ENCODE data around the gene FCHSD1. TPM values are rescaled to one million over a fixed set of nuclear protein-coding genes. Genes with fewer than 3 reads are reported as not detected.

Gene FCHSD1
- total RNA-seq, 1 experiment from 2014 or later = 23.1 TPM

GRCh38 chr5:141608046-141608445 is 43.2 kb downstream of the FCHSD1 start:
- Histone ChIP-seq H3K9ac (ENCODE audit: extremely low read depth, insufficient read length, low read length) (no peak overlapping the region), H4K8ac (replicated peaks; ENCODE audit: insufficient read length, low read depth, low read length) (no peak overlapping the region), H3K27ac (ENCODE audit: insufficient read length, low read depth, low read length) (no peak overlapping the region), H3K18ac (ENCODE audit: insufficient read length, low read depth, low read length) (no peak overlapping the region), H4K5ac (ENCODE audit: insufficient read length, low read depth, low read length) (no peak overlapping the region), H2AK5ac (ENCODE audit: insufficient read length, low read length) (no peak overlapping the region), H3K79me2 (ENCODE audit: insufficient read depth, low read length) (peaks cover 15% of the 10 kb centered on the region; the same call in 1 of the 2 replicates), H4K20me1 (ENCODE audit: control insufficient read depth, insufficient read depth, insufficient read length) (no peaks in the 10 kb centered on the region), H3K9me3 (ENCODE audit: control insufficient read depth, low read depth, low read length) (no peaks in the 10 kb centered on the region), H2AFZ (ENCODE audit: low read length) (no peak overlapping the region), H2BK5ac (ENCODE audit: insufficient read length, low read length) (no peak overlapping the region), H3K4me1 (ENCODE audit: insufficient read depth, low read length) (peaks cover 2% of the 10 kb centered on the region; the same call in 1 of the 2 replicates), H3K14ac (ENCODE audit: insufficient read depth, low read length) (no peak overlapping the region), H3K4me2 (ENCODE audit: insufficient read depth, insufficient read length, low read length) (no peak overlapping the region), H3K27me3 (ENCODE audit: insufficient read depth, low read length) (no peaks in the 10 kb centered on the region), H3K23me2 (ENCODE audit: insufficient read length, low read depth, low read length, poor library complexity, severe bottlenecking) (no peaks in the 10 kb centered on the region), H2BK120ac (ENCODE audit: low read depth, low read length, poor library complexity, severe bottlenecking) (no peak overlapping the region), H2BK12ac (ENCODE audit: insufficient read length, low read depth, low read length) (no peak overlapping the region), H4K91ac (ENCODE audit: insufficient read length, low read depth, low read length) (no peak overlapping the region), H3K79me1 (ENCODE audit: insufficient read depth, low read depth, low read length, poor library complexity, severe bottlenecking) (no peaks in the 10 kb centered on the region), H3K23ac (ENCODE audit: insufficient read length, low read depth, low read length) (no peak overlapping the region), H3K56ac (ENCODE audit: insufficient read length, low read depth, low read length) (no peak overlapping the region), H3T11ph (ENCODE audit: low read length) (no peak overlapping the region), H3K4ac (ENCODE audit: low read depth, low read length) (no peak overlapping the region), H2BK20ac (ENCODE audit: low read depth, low read length, poor library complexity, severe bottlenecking) (no peak overlapping the region), H2BK15ac (ENCODE audit: low read depth, low read length) (no peak overlapping the region)
- no peaks in the 10 kb centered on the region for H3K9me3 Mint-ChIP-seq
- no peak for DNase-seq
- no peak overlapping the region for H3K27ac Mint-ChIP-seq
- no peak overlapping the region for H3K4me3 Mint-ChIP-seq
- H3K36me3 Mint-ChIP-seq (ENCODE audit: insufficient read depth in 1 of 3, low read depth in 3 of 3) = peaks cover 0 to 12% (median 10%) of the 10 kb centered on the region in 3 experiments; a peak in 3 of 7 replicates
- no peak for TF ChIP-seq CTCF (conservative IDR thresholded peaks at IDR 0.05)
- peaks cover 13 to 21% of the 10 kb centered on the region in 2 experiments for H3K4me1 Mint-ChIP-seq
- no peaks in the 10 kb centered on the region for H3K27me3 Mint-ChIP-seq (ENCODE audit: low read depth)
- no CpG with 5 or more reads among the region's 2 CpGs for WGBS (ENCODE audit: extremely low coverage, insufficient read length, low lambda C conversion rate)
